Measurements from ENCODE around the gene MLLT6.

MLLT6 gene

GRCh38 chr17:38742411-38743308 is 37.6 kb downstream of the MLLT6 start:
- DNase-seq (ENCODE audit: low read depth): no peak

DNA sequence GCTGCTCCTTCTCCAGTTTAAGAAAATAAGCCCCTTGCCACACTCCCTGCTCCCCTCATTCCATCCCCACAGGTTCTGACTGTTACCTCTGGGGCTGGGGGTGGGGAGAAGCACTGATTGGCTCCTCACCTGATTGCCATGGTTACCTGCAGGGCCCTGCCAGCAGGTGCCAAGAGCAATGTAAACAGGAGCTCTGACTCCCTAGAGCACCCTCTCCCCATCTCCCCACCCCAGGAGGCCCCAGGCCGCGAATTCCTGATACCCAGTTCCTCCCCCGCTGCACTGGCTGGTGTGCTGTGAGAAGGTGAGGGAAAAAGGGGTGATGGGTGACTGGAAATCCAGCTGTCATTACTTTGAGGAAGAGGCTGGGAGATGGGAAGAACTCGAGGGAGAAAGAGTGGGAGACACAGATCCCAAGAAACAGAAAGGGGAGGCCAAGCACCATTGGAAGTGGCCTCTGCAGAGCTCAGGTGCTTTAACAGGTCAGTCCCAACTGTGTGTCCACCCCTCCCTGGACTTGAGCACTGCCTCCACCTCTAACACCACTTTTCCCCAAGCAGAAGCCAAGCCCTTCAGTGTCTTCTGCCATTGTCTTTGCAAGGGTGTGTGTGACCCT is 38.6 kb downstream of the MLLT6 start:
- no peak for DNase-seq (ENCODE audit: low read depth)

DNA sequence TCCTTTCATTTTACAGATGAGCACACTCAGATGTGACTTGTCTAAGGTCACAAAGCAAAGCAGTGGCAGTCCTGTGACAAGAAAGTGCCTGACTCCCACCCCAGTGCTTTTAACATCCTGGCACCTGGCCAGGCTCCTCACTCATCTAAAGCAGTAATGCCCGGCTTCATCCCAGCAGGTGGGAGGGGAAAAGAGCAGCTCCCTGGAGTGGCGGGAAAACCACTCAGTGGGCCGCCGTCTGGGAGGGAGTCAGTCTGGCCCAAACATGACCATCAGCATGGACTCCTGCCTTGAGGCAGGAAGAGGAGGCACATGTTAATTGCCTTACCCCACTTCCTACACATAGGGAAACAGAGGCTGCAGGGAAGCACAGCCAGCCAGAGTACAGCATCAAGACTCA is 40.5 kb downstream of the MLLT6 start:
- no peak for DNase-seq (ENCODE audit: low read depth)

DNA sequence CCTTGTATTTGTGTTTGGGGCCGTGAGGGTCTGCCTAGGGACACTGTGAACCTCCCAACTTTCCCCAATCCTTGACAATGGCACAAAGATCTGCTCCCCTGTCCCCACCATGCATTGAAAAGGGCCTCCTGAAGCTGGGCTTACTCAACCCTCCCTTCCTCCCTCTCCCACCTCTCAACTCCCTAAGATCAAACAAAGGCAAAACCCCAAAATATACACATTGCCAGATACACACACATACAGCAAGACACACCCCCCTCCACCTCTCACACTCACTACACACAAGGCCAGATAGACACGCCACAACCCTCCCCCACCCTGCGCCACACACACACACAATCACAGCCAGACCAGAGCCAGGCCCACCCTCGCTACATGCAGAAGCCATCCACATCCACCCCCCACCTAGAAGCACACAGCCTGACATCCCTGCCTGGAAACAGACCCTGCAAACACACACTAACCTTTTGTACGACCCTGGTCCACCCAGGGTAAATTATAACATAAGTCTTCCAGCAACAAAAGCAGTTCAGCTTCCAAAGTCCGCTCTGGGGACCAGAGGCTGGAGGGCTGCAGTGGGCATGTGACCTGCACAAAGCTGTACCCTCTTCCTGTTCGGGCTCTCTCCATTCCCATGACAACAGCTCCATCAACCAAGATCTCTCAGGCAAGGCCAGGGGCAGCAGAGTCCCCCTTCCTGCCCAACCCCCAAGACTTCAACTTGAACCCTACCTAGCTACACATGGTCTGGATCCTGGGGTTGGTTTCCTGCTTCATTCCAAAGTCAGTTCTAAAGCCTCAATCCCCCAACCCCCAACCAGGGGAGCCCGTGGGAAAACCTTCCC is 41.2 kb downstream of the MLLT6 start:
- no peak for DNase-seq (ENCODE audit: low read depth)

- DNase-seq (ENCODE audit: low read depth): no peak
Measured at GRCh38 chr17:38746849-38747462, 41.9 kb downstream of the MLLT6 start.

DNA sequence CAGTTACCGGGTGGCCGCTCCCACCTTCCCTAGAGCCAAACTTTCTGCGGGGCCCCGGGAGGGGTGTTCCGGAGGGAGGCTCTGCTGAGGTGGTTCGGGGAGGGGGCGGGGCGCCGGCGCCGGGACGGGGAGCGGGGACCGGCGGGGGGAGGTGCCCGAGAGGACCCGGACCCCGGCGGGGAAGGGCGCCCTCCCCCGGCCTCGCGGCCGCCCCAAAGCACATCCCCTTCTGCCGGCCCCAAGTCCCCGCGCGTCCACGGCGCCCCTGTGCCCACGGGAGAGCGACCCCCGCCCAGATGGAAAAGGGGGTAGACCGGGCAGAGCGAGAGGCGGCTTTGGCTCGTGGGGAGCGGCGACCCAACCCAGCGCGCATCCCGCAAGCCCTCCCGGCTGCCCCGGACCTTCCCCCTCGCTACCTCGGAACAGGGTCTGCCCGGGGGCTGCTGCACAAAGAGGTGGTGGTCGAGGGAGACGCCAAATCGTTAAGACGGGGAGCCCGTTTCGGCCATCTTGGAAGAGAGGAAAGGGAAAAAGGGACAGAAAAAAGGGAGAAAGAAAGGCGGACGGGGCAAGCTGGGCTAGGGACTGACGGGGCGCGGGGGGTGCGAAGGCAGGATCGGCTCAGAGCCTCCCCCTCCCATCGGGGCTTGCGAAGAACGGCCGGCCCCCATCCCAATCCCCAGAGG is 42.5 kb downstream of the MLLT6 start:
- DNase-seq (ENCODE audit: low read depth): no peak

- DNase-seq (ENCODE audit: low read depth): no peak
Measured at GRCh38 chr17:38748149-38748891, 43.2 kb downstream of the MLLT6 start, which contains the start of gene PCGF2. TSS of gene PCGF2 (minus strand) at chr17:38748336. CDS start at chr17:38740402, 7,934 bp downstream.

- no peak for DNase-seq (ENCODE audit: low read depth)
Measured at GRCh38 chr17:38748892-38749222, 43.8 kb downstream of the MLLT6 start.

DNA sequence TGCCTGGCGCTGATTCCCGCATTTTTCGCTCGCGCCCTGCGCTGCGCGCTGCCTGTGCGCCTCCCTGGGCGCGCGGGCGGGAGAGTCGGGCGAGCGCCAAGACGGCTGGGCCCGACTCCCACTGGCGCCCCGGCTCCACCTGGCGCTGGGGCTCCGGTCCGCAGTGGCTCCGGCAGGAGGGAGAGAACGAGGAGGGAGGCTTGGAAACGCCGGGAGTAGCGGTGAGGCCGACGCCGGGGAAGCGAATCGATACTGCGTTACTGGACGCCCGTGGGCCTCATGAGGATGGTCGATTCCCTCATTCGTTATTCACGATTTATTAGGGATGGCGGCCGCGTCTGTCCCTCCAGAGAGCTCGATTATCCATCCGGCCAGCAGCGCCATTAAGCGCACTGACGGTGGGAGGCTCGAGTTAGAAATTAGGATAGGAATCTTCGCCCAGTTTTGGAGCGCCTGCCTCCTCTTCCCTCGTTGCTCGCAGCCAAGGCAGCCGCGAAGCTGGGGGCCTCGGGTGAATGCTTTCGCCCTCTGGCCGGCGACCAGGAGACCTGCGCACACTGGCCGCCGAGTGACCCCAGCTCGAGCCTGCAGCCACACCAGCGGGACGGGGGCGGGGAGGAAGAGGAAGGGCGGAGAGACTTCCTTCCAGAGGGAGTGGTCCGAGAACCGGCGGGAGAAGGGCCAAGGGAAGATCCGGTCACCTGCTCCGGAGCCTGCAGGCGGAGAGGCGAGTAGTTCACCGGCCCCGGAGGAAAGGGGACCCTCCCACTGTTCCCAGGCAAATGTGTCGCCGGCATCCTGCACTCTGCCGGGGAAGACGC is 44.4 kb downstream of the MLLT6 start:
- no peak for DNase-seq (ENCODE audit: low read depth)

- DNase-seq (ENCODE audit: low read depth): no peak
Measured at GRCh38 chr17:38750044-38750311, 44.9 kb downstream of the MLLT6 start.

DNA sequence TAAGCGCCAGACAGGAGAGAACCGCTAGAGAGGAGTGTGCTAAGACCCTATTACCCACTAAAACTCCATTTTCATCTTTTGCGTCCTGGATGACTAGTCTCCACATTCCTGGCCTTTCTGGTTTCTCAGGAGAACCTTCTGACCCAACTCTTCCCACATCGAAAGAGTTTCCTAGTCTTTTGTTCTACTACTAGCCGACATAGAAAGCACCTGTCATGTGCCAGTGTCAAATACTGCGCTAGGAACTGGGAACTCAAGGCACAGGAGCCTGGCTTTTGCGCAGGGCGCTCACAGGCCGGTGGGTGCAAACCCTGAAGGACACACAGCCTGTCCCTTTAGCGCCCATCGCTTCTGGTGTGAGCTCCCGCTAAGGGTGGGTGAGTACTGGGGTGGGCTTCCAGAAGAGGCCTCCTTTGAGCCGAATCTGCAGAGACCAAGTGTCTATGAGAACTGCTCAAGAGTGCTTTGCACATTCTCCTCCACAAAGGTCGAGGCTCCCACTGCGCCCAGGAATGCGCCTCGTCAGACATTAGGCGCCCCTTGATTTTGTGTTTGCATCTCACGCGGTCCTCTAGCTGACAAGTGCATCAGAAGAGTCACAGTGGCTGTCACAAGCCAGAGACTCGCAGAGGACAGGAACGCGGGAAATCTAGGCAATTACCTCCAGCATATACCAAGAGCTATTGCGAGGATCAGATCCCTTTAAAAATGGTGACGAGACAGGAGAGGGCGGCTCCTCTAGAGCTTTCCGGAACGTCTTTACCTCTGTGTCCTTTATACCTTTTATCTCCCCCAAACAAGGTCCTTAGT is 45.4 kb downstream of the MLLT6 start:
- no peak for DNase-seq (ENCODE audit: low read depth)

GRCh38 chr17:38751144-38751807 is 46.2 kb downstream of the MLLT6 start:
- DNase-seq (ENCODE audit: low read depth): no peak

GRCh38 chr17:38751808-38752307 is 46.8 kb downstream of the MLLT6 start:
- peak; percentile 75 for DNase-seq (ENCODE audit: low read depth)

DNA sequence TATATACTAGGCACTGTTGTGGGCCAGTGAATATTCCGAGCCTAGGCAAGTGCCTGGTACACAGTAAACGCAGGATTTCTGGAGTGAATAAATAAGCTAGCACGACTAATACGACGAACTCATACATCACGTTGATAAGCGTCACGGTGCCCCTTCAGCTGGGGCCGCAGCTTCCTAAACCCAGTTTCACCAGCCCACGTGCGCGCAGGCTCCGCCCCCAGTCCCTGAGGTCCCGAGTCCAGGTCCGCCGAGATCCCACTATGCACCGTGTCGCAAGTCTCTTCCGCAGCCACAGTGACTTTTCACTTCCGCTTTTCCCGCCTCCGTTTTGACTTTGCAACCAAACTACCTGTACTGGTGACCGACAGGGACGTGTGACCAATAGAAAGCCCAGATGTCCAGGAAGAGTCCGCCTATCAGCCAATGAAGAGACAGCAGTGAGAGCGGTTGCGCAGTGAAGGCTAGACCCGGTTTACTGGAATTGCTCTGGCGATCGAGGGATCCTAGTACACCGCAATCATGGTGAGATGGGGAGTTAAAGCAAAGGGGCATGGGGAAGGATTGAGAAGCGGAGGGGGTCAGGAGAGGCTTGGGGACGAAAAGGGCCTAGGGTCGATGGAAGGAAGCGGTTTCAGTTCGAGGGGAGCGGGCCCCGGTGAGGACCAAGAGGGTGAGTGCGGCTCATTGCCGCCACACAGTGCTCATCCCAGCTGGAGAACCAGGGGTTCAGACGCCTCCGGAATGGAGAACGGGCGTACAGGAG is 47.4 kb downstream of the MLLT6 start, which contains the start of gene PSMB3:
Gene PSMB3, plus strand, starts transcription at position 434 of the 763 bp plus-strand sequence. Its CDS starts 86 bp downstream, at position 520.
- DNase-seq (ENCODE audit: low read depth): peak; percentile 95

DNA sequence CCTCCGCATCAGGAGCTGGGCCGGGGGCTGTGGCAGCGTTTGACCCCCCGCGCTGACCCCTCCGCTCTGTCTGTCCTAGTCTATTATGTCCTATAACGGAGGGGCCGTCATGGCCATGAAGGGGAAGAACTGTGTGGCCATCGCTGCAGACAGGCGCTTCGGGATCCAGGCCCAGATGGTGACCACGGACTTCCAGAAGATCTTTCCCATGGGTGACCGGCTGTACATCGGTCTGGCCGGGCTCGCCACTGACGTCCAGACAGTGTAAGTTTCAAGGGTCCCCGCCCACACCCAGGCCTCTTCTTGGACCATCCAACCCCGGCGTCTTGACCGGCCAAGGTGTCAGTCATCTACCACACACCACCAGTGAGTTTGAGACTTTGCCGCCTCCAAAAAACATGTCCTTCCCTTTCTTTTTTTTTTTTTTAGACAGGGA is 48.0 kb downstream of the MLLT6 start:
- no peak for DNase-seq (ENCODE audit: low read depth)

DNA sequence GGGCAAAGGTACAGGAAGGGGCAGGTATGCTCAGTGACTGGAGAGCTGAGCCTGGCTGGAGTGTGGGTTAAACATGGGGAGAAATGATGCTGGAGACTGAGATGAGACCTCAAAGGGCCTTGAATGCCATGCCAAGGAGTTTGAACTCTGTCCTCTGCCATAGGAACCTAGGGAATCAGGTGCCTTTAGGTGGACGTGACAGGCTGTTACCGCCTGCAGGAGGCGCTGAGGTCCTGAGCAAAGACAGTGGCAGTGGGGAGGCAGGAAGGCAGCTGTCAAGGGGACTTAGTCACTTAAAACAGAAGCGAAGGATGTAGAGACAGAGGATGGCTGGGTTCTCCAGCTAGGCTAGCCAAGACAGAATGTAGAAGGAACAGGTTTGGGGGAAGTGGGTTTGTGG is 56.5 kb downstream of the MLLT6 start:
- DNase-seq (ENCODE audit: low read depth): no peak

DNA sequence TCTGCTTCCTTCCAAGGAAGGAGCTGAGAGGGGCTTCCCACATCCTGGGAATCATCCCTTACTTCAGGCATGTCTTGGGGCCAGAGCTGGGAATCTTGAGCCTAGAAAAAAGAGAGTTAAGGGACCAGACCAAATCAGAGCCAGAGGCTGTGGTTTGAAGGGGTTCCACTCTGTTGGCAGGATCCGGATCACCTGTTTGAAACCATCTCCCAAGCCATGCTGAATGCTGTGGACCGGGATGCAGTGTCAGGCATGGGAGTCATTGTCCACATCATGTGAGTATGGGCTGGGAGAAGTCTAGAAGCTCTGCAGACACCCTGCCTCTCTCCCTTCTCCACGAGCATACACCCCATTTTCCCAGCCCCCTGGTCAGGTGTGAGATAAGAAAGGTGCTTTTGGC is 57.2 kb downstream of the MLLT6 start:
- DNase-seq (ENCODE audit: low read depth): no peak

- no peak for DNase-seq (ENCODE audit: low read depth)
Measured at GRCh38 chr17:38766341-38766740, 61.3 kb downstream of the MLLT6 start.
